KG1 (cell line): Measurements from ENCODE around the gene RAVER2.

Source experiments
- DNase-seq: peaks from one replicate; lab custom pipeline; 2025; lab: John Stamatoyannopoulos, UW

The RAVER2 gene

DNA sequence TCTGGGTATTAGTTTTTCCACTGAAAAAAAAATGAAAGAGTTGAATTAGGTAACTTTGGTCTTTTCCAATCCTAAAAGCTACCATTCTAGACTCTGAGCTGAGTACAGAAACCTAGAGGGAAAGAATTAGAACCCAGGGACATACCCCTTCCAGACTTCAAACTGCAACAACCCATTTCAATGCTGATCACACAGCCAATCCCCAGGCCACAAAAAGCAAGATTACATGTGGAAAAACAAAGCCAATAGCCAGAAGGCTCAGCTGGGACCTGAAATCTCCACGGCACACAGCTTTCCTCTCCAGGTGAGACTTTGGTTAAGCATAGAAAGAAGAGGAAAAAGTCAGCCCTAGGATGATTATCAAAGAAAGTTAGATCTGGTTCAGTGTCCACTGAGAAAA, 132.7 kb downstream of the RAVER2 start:
- no peak for DNase-seq

- no peak for DNase-seq
Measured at GRCh38 chr1:64878090-64878489, 133.2 kb downstream of the RAVER2 start.

GRCh38 chr1:64878931-64879611, 134.2 kb downstream of the RAVER2 start:
- no peak for DNase-seq

GRCh38 chr1:64880449-64880848, 135.6 kb downstream of the RAVER2 start:
- DNase-seq, result no peak

GRCh38 chr1:64881281-64881680, 136.4 kb downstream of the RAVER2 start:
- no peak for DNase-seq
